Measurements from ENCODE around the gene ENPP3.

The ENPP3 gene

DNA sequence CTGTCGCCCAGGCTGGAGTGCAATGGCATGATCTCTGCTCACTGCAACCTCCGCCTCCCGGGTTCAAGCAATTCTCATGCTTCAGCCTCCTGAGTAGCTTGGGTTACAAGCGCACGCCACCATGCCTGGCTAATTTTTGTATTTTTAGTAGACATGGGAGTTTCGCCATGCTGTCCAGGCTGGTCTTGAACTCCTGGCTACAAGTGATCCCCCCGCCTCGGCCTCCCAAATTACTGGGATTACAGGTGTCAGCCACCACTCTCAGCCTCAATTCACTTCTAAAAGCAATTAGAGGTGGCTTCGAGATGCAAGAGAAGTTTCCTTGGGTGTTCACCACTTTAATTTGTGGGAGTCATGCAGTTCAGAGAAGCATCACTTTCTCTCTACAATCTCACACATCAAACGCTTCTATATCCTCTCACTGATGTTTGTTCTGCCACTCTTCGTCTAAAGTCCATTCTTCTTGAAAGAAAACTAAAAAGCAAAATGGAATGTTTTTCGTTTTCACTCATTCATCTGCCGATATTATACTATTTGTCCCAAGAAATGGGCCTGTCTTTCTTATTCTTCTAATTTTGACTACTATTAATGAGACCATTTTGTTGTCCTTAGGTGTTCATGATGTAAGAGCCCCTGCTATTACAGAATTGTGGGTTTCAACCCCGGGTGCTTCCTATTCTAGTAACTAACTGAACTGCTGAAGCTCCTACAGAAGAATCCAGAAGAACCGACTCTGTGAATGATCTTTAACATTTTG lies 132.5 kb downstream of the ENPP3 start:
- DNase-seq, result no peak

DNA sequence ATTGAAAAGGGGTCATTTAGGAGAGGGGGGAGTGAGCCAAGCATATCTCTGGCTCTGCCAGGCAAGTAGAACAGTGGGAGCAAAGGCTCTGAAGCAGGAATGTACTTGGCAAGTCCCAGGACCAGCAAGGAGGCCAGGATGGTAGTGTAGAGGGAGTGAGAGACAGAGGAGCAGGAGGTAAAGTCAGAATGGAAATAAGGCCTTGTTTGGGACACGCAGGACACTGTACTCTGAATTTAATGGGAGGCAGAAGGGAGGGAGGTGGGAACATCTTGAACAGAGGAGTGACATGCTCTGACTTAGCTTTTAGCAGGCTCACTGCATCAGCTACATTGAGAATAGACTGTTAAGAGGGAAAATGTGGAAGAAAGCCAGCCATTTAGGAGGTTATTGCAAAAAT lies 133.7 kb downstream of the ENPP3 start:
- DNase-seq, result no peak

DNA sequence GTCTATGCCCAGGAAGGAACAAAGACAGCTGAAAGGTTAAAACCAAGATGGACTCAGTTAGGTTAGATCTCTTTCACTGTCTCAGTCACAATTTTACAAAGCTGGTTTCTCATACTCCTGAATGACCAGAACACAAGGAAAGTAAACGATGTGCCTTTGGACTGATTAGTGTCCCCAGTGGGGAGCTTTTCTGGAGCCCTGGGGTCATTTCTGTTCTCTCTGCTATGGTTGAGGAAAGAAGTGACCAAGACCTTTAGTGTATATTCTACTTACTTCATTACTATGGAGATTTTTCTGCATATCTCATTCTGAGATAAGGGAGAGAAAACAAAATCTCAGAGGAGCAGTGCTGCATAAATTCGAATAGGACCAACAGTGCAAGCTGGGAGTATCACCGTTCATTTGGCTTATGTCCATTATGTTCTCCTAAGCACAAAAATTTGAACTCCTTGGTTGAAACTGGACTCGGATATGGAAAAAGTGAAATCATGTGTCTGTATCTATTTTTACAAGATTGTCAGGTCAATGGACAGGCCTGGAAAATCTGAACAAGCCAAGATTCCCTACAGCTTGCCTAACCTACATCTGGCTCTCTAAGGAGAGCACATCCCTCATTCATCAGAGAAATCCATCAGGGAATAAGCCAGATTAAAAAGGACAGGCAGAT lies 136.3 kb downstream of the ENPP3 start:
- no peak for DNase-seq

DNA sequence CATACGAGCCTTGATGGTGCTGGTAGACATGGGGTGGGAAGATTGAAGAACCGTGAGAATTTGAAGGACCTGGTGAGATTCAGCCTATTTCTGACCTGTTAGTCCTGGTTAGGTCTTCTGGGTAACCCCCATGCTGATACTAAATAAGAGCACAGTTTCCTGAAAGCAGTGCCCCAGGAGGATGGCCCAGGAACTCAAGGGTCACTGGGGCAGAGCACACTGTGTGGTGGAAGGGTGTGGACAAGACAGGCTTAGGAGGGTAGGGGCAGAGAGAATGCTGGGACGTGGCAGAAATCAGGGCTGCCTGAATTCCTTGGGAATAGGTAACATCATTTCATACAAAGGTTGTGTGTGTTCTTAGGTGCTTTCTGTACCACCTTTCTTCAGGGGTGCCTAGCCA lies 138.8 kb downstream of the ENPP3 start:
- no peak for DNase-seq

DNA sequence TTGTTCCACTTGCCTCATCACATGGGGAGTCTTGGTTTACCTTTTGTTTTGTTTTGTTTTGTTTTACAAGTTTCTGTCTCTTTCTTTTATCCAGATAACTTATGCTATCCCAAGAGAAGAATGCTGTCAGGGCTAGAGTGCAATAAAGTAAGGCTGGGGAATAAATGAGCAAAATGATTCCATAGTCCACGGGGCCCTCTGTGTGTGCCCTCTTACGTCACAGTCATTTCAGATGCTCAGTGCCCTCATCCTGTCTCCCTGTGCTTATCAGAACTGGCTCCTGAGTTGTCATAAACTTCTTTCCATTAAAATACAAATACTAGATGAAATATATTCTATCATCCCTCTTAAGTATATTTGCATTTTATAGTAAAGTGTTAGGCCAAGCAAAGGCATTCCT lies 139.9 kb downstream of the ENPP3 start:
- no peak for DNase-seq

DNA sequence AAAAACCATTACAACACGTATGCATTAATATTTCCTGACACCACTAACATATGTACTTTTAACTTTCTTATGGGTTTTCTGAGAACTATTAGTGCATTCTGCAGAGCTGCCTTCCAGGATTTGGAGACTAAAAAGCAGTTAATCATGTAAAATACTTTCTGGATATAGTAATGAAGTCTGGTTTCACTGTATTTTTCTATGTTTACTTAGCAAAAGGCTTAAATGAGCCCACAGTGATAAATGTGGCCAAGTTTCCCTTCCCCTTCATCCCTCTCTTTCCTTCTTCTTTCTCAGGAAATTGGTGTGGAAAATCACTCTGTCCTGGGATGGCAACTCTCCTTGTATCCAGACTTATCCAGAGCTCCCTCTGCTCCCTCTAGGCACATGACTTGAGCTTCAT lies 141.1 kb downstream of the ENPP3 start:
- DNase-seq, result no peak

DNA sequence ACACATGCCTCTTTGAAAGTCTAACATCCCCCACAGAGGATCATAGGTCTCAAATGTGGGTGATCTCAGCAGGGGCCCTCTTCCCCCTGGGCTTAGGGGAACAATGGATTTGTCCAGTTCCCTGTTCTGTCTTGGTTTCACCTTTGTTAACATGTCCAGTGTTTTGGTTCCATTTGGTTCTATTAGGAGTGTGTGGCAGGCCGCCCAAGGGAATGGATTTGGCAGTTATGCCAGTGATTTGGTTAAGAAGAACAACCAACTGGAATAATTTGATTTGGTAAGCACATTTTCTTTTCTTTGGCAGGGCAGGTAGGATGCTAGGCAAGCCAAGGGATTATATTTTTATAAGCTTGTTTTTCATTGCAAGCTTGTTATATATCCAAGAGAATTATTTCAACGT lies 142.2 kb downstream of the ENPP3 start:
- DNase-seq, result no peak

DNA sequence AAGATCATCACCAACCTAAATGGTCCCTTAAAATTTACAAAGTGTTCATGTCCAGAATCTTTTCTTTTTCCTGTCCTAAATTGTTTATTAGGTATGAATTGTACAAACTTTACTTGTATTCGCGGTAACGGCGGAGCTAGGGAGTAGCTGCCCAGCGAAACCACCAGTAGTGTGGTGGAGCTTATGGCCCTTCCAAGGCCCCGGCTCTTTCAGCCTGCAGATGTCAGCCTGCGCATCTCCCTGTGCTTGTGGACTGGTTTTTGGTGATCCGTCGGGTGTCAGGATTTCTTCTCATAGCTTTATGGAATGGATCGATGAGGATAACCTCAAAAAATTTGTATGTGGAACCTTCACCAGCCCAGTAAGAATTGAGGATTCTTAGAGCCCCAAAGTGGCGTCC lies 143.5 kb downstream of the ENPP3 start:
- no peak for DNase-seq

DNA sequence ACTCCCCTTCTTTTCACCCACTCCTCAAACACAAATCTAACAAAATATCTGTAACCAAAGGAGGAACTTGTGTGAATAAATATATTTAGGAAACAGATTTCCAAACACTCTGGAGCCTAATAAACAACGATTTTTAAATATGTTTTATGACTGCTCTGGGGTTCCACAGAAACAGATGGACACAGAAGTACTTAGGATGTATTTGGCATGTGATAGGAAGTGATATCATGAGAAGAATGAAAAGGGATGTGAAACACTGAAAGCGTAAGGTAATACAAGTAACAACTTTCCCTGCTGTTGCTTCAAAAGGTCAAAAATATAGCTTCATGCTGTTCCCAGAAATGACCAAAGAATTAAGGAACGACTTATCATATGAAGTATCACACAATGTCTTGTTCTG lies 144.6 kb downstream of the ENPP3 start:
- no peak for DNase-seq

DNA sequence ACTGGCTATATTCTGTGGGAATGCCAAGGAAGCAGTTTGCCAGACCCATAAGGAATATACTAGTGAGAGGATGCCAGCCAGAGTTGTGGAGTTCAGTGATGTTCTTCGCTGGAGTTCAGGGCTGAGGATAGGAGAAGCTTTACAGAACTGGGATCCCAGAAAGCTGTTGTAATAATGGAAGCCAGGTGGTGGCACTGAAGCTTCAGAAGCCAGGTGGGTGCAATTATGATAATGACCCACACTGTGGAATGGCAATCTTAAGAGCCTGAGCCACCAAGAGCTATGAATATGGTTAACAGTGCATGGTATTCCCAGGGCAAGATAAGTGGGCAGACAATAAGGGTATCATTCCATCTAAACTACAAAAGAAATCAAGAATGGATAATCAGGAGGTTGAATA lies 145.7 kb downstream of the ENPP3 start:
- DNase-seq, result no peak

DNA sequence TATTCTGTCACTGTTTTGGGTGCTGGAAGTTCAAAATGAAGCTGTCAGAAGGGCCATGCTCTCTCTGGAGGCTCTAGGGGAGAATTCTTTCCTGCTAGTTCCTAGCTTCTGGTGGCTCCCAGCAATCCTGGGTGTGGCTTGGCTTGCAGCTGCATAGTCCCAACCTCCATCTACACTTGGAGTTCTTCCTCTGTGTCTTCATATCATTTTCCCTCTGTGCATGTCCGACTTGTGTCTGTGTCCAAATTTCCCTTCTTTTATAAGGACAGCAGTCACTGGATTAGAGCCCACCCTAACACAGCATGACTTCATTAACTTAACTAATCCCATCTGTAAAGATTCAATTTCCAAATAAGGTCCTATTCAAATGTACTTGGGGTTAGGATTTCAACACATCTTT lies 147.5 kb downstream of the ENPP3 start:
- DNase-seq, result no peak

DNA sequence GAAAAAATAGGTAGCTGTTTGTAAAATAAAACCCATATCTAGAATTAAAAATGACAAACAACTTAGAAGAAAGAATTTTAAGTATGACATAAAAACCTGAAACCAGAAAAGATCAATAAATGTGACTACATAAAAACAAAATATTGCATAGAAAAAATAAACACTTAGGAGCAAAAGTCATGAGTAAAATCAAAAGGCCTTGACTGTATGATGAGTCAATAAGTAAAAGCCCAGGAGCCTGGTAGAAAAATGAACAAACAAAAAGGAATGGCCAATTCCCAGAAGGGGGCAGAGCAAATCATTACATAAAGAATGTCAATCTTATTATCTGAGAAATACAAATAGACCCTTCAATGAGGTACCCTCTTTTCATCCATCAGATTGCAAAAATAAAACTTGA lies 150.0 kb downstream of the ENPP3 start:
- DNase-seq, result no peak

DNA sequence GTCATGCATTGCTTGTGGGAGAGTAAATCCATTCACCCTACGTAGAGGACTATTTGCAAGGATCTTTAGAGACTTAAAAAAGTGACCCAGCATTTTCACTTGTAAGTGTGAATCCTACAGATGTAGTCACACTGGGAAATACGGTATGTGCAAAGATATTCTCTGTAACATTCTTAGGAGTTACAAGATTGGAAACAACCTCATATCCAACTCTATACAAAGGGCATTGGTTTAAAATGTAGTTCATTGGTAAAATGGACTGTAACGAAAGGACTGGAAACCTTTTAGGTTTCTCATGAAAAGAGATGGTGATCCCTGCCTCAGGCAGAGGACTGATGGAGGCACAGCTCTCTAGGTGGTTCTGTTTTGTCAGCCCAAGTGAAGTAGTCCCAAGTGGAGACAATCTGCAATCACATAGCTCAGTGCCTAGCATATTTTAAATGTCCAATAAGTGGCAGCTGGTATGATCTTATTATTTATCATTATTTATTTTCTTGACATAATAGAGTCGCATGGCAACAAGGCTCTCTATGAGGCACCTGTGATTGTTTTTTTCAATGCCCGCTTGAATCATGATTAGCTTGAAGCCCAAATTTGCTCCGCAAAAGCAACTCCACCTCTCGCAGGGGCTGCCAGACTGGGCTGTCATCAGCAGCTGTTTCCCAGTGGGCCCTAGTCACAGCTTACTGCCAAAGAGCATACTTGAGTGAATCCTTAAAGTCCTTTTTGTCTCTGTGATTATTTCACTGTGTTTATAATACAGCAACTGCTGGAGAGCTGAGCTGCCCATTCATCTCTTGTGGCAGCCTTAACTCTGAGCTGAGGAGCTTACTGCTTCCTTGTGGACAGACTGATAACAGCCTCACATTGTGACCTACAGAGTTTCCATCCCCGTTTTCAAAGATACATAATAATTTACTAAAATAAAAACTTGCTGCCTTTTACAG lies 150.9 kb downstream of the ENPP3 start:
- DNase-seq, result no peak

DNA sequence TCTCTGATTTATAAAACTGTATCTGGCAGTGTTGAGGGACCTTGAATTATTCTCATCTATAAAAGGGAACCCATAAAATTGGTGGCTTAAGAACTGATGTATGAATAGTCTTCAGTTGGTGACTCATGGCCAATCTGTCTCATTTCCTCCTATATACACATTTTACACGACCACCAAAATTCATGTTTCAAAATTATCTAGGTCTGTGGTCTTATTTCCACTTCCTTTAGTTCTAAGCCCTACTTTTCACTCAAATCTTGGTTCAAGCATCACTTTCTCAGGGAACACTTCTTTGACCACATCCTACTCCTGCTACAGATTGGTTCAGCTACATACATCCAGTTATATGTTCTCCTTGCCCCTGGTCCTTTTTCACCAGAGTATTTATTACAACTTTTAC lies 152.1 kb downstream of the ENPP3 start:
- no peak for DNase-seq

DNA sequence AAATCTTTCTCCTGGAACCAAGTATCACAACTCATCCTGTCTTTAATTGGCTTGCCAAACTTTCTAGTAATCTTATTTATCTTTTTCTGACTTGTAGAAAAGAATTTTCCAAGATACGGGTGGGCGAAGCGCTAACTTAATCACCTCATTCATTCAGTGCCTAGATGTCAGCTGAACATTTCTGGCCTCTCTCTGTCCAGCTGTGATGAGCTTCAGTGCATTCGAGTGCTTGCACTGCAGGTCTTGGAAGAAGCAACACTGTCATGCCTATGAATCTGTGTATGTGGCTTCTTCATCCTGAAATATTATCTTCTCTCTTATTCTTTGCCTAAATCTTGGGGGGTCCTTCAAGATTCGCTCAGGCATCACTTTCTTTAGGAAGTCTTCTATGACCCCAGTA lies 154.4 kb downstream of the ENPP3 start:
- DNase-seq, result no peak

DNA sequence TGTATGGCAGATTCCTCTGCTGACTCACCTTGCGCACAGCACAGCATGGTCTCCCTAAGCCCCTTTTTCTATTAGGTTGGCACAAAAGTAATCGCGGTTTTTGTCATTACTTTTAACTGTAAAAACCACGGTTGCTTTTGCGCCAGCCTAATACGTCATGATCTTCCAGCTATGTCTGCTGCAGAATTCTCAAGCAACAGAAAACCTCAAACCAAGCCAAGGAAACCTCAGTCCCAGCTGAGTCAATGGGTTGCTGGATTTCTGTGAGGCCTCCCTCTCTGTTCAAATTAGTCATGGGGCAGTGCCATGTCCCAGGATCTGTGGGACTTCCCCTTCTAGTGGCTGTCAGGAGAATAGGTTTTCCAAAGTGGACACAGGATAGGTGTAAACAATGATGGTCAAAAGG lies 155.0 kb downstream of the ENPP3 start:
- DNase-seq, result no peak

DNA sequence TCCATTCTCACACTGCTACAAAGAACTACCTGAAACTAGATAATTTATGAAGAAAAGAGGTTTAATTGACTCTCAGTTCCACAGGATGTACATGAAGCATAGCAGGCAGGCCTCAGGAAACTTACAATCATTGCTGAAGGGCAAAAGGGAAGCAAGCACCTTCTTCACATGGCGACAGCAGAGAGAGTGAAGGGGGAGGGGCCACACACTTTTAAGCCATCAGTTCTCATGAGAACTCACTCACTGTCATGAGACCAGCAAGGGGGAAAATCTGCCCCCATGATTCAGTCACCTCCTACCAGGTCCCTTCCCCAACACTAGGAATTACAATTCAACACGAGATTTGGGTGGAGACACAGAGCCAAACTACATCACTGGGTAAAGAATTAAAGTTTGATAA lies 158.3 kb downstream of the ENPP3 start:
- DNase-seq, result no peak
